ENCODE results near the gene PTPRM.
A peak's percentile ranks its signal among the peaks of the same experiment; 100 is the strongest.
"Not testable (repeated sequence)": the region's sequence is repeated elsewhere in the genome, so short reads cannot be mapped to it uniquely, and the experiment has no call there.

PTPRM gene

GRCh38 chr18:7955175-7955574 is 388.1 kb downstream of the PTPRM start:
- DNase-seq: no peak

GRCh38 chr18:7957297-7957696 is 390.2 kb downstream of the PTPRM start:
- no peak for DNase-seq

GRCh38 chr18:7958081-7958896 is 391.2 kb downstream of the PTPRM start:
- DNase-seq: no peak

DNA sequence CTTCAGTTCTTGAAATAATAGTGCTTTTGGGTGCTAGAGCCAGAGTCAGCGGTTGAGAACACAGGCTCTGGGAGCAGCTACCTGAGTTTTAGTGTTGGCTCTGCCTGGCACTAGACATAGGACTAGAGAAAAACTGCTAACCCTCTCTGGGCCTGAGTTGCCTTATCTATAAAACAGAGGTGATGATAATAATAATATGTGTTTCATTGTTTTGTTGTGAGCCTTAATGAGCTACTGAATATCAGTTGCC is 391.7 kb downstream of the PTPRM start:
- no peak for DNase-seq

GRCh38 chr18:7966682-7967081 is 399.6 kb downstream of the PTPRM start:
- not testable (repeated sequence) for DNase-seq

DNA sequence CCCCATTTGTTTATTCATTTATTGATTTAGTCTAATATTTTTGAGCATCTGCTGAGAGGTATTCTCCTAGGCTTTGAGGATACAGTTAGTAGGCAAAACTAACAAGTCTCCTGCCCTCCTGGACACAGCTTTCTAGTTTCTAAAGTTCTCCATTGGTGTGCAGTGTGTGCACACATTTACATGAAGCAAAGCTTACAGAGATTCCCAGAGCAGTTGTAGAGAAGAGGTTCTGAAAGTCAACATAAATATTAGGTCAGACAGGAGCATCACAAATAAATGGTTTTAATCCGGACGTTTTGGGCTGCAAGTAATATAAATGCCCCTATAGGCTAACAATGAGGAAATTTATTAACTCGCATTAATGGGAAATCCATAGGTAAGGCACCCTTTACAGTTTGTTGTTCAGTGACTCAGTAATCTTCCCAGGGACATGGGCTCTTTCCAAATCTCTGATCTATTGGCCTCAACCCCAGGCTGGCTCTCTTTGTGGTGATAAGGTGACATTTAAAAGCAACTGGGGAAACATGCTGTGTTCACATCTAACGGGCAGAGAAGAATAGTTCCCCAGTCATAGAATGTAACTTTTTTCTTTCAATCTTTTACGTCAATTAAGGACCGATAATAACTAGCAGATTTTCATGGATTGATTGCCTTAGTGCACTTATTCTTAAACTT is 407.2 kb downstream of the PTPRM start:
- no peak for DNase-seq

DNA sequence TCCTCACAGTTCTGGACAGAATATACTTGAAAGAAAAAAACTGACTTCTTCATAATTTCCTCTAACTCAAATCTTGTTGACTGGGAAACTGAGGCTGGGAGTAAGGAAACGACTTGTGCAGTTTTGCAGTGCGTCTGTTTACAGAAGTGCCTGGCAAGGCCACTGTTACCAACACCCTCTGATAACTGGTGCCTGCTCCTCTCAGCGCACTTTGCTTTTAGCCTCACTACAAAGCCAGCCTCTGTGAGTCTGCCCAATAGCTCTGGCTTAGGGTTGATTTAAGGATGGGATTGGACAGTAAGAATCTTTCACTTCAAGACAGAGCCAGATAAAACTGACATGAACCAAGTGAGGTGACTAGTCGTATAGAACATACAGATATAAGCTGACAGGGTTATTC is 410.8 kb downstream of the PTPRM start:
- no peak for DNase-seq

DNA sequence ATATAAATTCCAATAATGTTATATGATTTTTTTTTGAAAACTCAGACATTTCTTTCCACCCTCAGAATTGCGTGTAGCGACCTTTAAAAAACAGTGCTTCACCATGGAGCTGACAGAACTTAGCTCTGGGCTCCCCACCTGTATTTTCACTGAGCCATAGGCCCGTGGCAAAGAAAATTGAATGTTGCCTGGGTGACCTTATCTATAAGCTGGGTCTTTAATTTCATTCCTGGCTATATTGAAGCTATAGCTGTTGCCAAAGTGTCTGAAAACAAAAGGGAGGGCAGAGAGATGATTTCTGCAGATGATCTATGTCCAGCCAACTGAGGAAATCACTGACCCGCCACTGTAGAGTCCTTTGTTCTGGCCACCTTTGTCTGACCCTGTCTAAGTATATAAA is 411.7 kb downstream of the PTPRM start:
- no peak for DNase-seq

DNA sequence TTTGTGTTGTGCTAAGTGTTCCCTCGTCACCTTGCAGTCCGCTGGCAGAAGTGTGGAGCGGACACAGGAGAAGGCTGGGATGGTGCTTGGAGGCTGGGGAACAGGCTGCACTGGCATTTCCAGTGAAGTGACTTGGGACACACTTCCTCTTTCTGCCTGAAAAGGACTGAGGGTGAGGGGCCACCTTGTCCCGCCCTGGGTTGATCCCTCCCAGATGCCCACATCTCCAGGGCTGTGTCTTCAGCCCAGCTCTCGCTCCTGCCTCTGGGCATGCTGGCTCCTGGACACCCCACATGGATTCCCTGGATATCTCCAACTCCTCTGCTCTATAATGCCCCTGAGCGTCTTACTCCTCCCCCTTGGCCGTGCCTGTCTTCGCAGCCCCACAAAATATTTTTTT is 412.6 kb downstream of the PTPRM start:
- DNase-seq: no peak

DNA sequence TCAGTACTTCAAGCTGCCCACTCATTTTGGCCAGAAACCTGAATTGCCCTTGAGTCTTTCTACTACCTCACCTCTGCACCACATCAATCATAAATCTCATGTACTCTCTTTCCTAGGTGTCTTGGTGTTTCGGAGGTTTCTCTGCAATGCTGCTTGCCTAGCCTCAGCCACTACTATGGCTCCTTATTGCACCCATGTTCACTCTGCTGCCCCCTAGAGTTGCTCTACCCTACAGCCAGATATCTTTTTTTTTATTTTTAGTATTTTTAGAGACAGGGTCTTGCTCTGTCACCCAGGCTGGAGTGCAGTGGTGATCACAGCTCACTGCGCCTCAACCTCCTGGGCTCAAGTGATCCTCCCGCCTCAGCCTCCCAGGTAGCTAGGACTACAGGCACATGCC is 413.0 kb downstream of the PTPRM start:
- no peak for DNase-seq

- no peak for DNase-seq
Measured at GRCh38 chr18:7980656-7981055, 413.5 kb downstream of the PTPRM start.

DNA sequence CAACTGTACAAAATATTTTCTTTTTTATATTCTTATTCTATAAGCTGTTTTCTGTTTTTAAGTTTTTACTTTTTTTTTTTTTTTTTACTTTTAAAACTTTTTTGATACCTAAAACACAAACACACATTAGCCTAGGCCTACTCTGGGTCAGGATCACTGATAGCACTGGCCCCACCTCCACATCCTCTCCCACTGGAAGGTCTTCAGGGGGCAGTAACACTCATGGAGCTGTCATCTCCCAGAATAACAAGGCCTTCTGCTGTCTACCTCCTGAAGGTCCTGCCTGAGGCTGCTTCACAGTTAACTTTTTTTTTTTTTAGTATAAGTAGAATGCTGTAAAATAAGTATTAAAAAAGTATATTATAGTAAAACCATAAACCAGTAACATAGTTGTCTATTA is 415.1 kb downstream of the PTPRM start:
- DNase-seq: no peak

DNA sequence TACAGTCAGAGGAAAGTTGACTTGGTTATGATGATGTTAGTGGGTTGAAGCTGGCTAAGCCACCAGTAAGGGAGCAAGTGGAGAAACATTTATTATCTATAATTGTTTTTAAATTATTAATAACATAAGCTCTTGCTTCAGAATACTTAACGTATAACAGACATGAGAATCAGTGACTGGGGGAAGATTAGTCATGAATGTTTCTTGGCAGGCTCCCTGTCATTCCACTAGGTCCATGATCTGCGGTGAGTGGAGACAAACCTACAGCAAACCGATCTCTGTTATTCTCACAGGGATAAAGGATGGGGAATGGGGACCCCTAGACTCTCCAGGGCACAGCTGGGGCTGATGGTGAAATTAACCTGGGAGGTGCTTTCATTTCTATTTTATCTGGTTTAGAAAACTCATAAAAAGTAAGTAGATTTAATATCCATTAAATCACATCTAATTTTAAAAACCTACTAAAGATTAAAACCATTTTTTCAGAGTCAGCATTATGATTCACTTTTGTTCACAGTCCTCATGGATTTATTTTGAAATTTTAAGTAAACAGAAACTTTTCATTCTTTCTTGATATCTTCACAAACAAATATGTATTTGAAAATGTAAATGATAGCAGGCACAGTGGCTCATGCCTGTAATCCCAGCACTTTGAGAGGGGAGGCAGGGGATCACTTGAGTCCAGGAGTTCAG is 420.3 kb downstream of the PTPRM start:
- DNase-seq: no peak

- DNase-seq: no peak
Measured at GRCh38 chr18:7990670-7991069, 423.6 kb downstream of the PTPRM start.

- DNase-seq: no peak
Measured at GRCh38 chr18:8001711-8002301, 434.7 kb downstream of the PTPRM start.

DNA sequence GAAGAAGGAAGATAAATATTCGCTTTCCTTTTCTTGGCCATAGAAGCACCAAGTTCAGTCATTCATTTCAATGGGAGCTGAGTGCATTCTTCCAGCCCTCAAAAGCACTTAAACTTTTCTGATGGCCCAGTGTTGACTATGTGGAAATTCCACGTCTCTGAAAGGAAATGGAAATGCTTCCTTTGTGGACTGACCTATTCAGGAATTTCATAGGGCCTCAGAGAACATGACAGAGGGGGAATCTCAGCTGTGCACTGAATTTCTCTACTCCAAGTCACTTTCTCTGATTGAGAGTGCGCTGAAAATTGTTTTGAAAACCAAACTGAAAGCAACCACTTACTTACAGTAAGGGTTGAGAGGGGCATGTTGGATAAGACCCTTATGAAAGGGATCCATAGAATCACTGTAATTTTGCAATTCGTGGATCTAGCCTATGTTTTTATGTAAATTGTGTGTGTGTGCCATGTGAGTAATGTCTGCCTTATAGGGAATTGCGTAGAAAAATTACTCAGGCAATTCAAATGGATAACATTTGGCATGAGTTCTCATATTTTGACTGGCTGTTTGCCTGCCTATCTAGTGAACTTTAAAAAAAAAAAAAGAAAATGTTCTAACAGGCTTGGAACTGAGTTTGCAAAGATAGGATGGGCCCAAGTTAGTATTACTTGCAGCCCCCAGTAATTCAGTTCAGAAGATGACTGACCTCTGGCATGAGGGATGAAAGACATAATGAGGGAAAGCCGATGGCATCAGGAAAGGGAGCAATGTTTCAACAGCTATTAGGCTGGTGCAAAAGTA is 437.0 kb downstream of the PTPRM start:
- DNase-seq: no peak

DNA sequence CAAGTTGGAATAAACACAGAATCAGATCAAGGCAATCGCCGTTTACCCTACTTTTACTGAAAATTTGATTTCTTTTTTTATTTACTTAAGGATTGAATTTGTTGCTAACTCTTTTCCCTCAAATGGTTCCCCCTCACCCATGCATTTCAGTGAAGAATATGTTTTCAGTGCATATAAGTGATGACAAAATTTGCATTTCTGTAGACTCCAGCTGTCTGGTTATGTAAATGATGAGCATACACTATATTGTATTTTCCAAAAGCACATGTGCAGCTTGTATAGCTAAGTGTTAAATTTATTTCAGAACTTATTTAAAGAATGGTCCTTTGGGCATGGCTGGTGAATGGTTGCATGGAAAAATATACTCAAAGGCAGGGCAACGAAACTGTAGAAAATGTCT is 437.7 kb downstream of the PTPRM start:
- DNase-seq: no peak

- DNase-seq: no peak
Measured at GRCh38 chr18:8005870-8006569, 438.9 kb downstream of the PTPRM start.

DNA sequence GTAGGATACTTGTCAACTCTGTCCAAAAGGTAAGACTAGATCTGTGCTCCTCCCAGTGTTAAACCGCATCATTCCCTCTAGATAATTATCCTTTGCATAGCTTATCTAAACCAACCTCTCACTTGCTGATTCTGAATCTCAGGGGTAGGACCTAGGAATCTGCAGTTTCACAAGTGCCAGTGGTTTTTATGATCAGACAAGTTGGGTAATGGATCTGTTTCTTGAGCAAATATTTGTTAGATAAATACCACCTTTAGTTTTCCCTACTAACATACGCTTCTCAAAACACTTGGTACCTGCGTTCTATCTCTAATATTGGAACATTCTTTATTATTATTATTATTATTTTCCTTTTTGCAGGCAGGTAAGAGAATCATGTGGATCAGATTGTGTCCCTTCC is 439.9 kb downstream of the PTPRM start:
- no peak for DNase-seq

DNA sequence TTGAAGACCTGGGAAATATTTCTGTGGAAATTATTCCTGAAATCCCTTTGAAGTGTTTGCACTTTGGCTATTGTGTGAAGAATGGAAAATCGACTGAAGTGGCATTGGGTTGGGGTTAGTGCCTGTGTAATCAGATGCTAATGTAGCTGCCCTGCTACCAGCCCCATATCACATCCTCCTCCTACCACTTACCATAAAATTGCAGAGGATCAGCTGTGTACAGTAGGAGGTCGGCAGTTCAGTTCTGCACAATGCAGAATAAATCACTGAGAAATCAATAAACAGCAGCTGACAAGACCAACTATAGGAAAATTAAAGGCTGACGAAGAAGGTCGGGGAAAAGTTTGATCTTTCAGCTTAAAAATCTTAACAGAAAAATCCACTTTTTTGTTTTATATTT is 440.9 kb downstream of the PTPRM start:
- DNase-seq: peak; percentile 55

- no peak for DNase-seq
Measured at GRCh38 chr18:8011361-8011760, 444.2 kb downstream of the PTPRM start.

GRCh38 chr18:8011906-8012305 is 444.8 kb downstream of the PTPRM start:
- DNase-seq: peak; percentile 19
